ENCODE data around the gene CYP46A1.

Gene CYP46A1

GRCh38 chr14:99672506-99673304 is 11.4 kb upstream of the CYP46A1 start:
- in situ Hi-C loops (cut with MboI; ENCODE audit: low sequenced_read_pairs), result no loop called here

- in situ Hi-C loops (cut with MboI; ENCODE audit: low sequenced_read_pairs), result no loop called here
Measured at GRCh38 chr14:99673305-99674063, 10.6 kb upstream of the CYP46A1 start.

DNA sequence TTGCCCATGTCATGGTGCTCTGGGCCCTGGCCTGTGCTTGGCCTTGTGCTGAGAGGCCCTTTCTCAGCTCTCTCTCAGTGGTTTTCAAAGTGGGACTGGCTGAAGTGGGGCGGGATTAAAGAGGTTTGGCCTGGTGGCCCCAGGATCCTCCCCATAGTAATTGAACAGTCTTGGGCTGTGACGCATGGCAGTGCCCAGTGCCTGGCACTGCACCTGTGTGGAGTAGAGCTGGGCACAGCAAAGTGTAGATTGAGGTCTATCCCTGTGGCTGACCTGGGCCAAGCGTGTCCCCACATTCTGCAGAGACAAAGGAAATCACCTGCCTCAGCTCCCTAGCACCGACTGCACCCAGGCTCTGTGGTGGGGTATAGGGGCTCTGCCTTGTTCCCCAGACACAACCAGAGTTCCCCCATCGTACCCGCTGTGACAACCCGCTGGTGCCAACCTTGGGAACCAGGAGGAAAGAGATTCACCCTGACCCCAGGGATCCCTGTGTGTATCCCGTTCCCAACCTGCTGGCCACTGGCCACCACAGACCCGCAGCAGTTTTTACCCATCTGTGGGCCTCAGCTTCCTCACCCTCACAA is 9.9 kb upstream of the CYP46A1 start:
- in situ Hi-C loops (cut with MboI; ENCODE audit: low sequenced_read_pairs), result no loop called here

DNA sequence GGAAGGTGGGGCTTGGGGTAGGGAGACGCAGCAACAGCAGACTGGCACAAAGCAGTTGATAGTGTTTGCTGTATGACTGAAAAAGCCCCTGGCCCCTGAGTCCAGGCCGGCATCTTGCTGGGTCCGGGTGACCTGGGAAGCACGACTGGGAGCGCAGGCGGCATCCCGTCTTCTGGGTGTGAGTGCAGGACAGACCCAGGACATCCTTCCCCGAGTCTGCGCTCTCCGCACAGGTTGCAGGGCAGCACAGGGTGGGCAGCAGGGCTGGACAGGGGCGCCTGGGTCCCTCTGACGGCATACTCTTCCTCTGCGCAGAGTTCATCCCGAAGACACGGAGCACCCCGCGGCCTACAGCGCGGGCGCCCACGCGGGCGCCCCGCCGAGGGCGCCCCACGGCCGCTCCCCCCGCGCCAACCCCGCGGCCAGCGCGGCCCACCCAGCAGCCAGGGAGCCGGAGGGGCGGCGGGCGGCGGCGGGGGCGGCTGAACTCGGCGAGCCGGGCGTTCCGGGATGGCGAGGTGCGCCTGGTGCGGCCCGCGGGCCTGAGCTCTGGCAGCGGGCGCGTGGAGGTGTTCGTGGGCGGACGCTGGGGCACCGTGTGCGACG is 9.2 kb upstream of the CYP46A1 start:
- in situ Hi-C loops (cut with MboI; ENCODE audit: low sequenced_read_pairs), result no loop called here

DNA sequence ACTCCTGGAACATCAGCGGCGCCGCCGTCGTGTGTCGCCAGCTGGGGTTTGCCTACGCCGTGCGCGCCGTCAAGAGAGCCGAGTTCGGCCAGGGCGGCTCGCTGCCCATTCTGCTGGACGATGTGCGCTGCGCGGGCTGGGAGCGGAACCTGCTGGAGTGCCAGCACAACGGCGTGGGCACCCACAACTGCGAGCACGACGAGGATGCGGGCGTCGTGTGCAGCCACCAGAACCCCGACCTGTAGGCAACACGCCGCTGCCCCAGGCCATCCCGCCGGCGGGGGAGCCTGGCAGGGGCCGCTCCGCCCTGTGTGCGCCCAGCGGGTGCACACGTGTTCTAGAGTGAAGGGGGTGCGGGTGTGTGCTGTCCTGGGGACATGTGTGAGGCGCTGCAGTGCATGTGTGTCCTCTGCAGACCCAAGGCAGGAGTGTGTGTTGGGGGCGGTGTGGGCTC is 8.7 kb upstream of the CYP46A1 start:
- in situ Hi-C loops (cut with MboI; ENCODE audit: low sequenced_read_pairs), result no loop called here

DNA sequence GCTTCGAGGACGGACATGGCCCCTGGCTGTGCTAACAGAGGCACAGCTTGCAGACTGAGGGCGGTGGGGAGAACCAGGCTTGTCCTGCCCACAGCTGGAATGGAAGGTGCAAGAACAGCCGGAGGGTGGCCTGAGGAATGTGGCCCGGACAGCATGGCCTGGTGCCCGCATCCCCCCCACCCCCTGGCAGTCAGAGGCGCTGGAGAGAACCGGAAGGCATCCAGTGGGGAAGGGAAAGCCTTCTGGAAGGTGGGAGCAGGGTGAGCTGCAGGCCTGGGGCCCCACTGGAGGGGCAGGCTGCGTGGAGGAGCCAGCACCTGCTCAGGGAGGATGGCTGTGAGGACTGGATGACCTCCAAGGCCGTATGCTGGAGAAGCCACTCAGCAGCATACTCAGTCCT is 8.1 kb upstream of the CYP46A1 start:
- in situ Hi-C loops (cut with MboI; ENCODE audit: low sequenced_read_pairs), result no loop called here

- in situ Hi-C loops (cut with MboI; ENCODE audit: low sequenced_read_pairs), result no loop called here
Measured at GRCh38 chr14:99676657-99677056, 7.4 kb upstream of the CYP46A1 start.

DNA sequence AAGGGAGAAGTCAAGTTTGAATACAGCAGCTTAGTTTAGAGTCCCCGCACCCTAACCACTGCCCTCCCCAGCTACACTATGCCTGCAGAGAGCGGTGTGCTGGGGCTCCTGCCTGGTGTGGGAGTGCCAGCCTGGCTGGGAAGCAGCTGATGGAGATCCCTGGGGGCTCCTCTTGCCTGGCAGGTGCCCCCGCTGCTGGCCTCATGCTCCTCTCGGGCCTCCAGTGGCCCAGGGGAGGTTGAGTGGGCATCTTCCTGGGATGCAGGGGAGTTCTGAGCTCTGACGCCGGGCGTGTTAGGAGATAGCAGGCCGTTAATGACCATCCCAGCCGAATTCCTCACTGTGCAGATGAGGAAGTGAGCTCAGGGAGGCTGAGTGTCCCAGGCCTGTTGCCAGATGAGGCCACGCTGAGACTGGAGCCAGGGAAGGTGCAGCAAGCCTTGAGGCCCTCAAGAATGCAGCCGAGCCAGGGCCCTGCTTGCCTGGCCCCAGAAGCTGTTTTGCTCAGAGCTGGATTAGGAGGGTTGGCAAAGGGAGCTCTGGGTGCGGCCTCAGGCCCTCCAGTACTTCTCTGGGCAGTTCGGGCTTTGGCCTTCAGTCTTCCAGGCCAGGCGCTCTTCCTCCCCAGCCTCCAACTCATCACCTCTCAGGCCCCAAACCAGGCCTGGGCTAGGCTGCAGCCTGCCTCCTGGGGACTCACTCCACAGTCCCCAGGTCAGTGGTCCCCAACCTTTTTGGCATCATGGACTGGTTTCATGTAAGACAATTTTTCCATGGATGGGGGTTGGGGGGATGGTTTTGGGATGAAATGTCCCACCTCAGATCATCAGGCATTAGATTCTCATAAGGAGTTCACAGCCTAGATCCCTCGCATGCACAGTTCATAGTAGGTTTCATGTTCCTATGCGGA is 6.6 kb upstream of the CYP46A1 start:
- in situ Hi-C loops (cut with MboI; ENCODE audit: low sequenced_read_pairs), result no loop called here

GRCh38 chr14:99678198-99678597 is 5.9 kb upstream of the CYP46A1 start:
- in situ Hi-C loops (cut with MboI; ENCODE audit: low sequenced_read_pairs), result no loop called here

GRCh38 chr14:99679111-99679510 is 5.0 kb upstream of the CYP46A1 start:
- in situ Hi-C loops (cut with MboI; ENCODE audit: low sequenced_read_pairs), result no loop called here

DNA sequence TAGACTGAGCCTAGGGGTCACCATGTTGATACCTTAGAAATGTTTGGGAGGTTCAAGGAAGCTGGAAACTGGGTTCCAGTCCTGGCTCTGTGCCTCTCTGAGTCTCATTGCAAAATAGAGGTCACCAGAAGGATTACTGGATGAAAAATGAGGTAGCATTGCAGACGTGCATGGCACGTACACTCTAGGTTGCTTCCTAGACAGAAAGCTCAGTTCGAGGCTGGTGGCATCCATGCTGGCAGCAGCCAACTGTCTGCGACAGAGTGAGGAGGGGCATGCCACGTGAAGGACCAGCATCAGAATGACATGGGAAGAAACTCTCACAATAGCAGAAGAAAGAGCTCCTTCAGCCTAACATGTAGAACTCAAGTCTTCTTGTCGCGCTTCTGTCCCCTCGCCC is 4.6 kb upstream of the CYP46A1 start:
- in situ Hi-C loops (cut with MboI; ENCODE audit: low sequenced_read_pairs), result no loop called here

DNA sequence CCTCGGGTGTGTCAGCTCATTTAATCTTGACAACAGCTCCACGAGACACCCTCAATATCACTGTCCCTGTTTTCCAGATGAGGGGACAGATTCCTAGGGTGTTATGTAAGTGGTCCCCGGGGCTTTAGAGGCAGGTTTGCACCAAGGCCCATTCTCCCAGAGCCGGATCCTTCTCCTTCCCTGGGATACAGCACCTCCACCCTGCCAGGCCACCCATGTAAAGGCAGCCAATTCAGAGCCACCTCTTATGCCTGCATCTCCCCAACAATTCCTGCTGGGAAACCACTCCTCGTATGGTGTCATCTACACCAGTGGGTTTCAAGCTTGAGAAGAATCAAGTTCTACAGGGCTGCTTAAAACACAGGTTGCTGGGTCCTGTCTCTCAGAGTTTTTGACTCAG is 4.1 kb upstream of the CYP46A1 start:
- in situ Hi-C loops (cut with MboI; ENCODE audit: low sequenced_read_pairs), result no loop called here

DNA sequence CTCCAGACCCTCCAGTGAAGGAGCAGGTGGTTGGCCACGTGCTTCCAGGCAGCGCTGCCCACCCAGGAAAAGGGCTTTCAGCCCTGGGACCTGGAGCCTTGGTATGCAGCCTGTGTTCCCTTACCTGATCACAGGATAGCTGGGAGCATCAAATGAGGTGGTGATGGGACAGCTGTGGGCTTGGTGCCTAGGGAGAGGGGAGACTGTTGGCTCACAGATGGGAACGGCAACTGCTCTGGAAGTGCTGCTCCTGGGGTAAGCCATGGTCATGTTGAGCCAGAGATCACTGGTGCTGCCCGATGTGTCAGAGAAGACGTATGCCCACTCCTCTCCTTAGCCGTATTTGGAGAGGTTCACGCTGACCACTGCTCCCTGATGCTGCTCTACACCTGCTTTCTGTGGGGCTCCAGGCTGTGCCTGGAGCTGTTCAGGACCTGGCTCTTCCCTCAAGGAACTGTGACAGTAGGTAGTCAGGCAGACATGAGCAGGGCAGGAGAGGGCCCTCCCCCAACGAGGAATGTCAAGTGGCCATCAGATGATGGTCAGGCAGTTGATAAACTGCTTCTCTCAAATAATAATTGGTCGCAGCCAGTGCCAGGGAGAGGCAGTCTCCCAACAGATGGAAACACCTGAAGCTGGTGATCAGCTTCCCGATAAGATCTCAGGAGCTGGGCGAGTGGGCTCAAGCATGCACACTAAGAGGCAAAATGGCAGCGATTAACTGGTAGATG is 2.8 kb upstream of the CYP46A1 start:
- in situ Hi-C loops (cut with MboI; ENCODE audit: low sequenced_read_pairs), result no loop called here

GRCh38 chr14:99681832-99682148 is 2.3 kb upstream of the CYP46A1 start:
- in situ Hi-C loops (cut with MboI; ENCODE audit: low sequenced_read_pairs), result no loop called here

GRCh38 chr14:99682809-99683618 is 1.1 kb upstream of the CYP46A1 start:
- in situ Hi-C loops (cut with MboI; ENCODE audit: low sequenced_read_pairs), result no loop called here

DNA sequence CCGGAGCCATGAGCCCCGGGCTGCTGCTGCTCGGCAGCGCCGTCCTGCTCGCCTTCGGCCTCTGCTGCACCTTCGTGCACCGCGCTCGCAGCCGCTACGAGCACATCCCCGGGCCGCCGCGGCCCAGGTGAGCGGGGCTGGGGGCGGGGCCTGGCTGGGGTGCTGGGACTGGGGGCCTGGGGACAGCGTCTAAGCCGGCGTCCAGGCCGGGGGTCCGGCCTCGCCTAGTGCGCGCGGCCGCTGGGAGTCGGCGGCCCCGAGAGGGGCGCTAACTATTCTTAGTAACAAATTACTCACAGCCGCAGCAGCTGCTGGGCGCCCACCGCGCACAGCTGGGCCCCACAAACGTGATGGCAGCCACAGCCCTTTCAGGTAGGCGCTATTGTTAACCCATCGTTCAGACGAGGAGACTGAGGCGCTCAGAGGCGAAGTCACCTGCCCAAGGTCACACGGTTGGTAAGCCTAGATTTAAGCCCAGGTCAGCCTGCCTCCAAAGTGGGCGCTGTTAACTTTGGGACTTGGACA is 374 bp downstream of the CYP46A1 start:
- in situ Hi-C loops (cut with MboI; ENCODE audit: low sequenced_read_pairs), result no loop called here

DNA sequence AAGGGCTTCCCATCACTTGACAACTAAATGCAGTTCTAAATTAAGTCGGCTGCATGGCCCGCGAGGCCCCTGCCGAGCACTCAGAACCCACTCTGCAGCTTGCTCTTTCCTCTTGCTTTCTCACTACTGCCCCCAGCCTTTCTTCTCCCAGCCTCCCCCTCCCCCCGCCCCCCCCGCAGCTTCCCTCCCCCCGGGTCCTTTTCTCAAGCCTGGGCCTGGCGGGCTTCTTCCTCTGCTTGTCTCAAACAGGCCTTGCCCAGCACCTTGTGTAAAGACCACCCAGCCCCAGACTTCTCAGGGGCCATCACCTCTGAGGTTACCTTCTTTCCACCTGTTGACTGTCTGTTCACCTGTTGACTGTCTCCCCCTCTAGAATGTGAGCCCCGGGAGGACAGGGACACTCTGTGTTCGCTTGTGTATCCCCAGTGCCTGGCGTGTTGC is 1.1 kb downstream of the CYP46A1 start:
- in situ Hi-C loops (cut with MboI; ENCODE audit: low sequenced_read_pairs), result no loop called here

- in situ Hi-C loops (cut with MboI; ENCODE audit: low sequenced_read_pairs), result no loop called here
Measured at GRCh38 chr14:99685596-99685995, 1.5 kb downstream of the CYP46A1 start.
